ENCODE results near the gene GRK3.

- TF ChIP-seq CTCF (IDR thresholded peaks at IDR 0.05; ENCODE audit: low read length) (no peak), EZH2 (IDR thresholded peaks at IDR 0.05; ENCODE audit: borderline replicate concordance, low read length) (no peak)
These were observed 59.4 kb downstream of the GRK3 start for GRCh38 chr22:25623851-25624250.
